Measurements from ENCODE around the gene TCTN1.

Gene TCTN1

DNA sequence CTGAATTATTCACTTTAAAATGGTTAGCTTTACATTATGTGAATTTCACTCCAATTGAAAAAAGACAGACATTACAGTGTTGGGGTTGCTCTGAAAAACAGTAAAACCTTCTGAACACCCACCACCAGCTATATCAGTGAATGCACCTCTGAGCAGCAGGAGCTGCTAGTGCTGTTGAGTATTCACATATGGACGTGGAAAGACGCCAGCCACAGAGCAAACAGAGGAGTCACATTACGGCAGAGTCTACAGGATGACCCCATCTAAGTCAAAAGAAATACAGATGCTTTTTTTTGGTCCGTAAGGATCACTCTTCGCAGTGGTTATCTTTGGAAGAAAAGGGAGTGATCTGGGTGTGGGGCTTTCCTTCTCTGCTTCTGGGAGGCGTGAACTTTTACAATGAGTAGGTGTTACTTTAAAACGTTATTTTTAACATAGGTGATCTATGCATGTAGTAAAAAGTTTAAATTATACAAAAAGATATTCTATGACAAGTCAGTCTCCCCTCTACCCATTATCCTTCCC lies 70.4 kb downstream of the TCTN1 start:
- H3F3A ChIP-seq (ENCODE audit: insufficient read depth, low read length) = no peaks in the 10 kb centered on the region
- H4K20me1 ChIP-seq (ENCODE audit: insufficient read depth, low read length) = no peaks in the 10 kb centered on the region
- no peaks in the 10 kb centered on the region for H3K79me2 ChIP-seq (ENCODE audit: insufficient read depth, low read length)
- H3K4me2 ChIP-seq (ENCODE audit: low read length) = no peak overlapping the region
- no peaks in the 10 kb centered on the region for H3K9me2 ChIP-seq (ENCODE audit: low read depth, low read length)
- H3K4me3 ChIP-seq (ENCODE audit: low read depth, low read length, poor library complexity, severe bottlenecking) = no peak overlapping the region
- no peak overlapping the region for H3K9ac ChIP-seq (ENCODE audit: low read length)
- H3K36me3 ChIP-seq (ENCODE audit: insufficient read depth, low read length) = peaks cover 37% of the 10 kb centered on the region
- TF ChIP-seq, protein P1, sequence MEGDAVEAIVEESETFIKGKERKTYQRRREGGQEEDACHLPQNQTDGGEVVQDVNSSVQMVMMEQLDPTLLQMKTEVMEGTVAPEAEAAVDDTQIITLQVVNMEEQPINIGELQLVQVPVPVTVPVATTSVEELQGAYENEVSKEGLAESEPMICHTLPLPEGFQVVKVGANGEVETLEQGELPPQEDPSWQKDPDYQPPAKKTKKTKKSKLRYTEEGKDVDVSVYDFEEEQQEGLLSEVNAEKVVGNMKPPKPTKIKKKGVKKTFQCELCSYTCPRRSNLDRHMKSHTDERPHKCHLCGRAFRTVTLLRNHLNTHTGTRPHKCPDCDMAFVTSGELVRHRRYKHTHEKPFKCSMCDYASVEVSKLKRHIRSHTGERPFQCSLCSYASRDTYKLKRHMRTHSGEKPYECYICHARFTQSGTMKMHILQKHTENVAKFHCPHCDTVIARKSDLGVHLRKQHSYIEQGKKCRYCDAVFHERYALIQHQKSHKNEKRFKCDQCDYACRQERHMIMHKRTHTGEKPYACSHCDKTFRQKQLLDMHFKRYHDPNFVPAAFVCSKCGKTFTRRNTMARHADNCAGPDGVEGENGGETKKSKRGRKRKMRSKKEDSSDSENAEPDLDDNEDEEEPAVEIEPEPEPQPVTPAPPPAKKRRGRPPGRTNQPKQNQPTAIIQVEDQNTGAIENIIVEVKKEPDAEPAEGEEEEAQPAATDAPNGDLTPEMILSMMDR (IDR thresholded peaks at IDR 0.05; ENCODE audit: low read length) = no peak
- no peak for TF ChIP-seq EZH2 (IDR thresholded peaks at IDR 0.05; ENCODE audit: borderline replicate concordance, low read length)
- no peak overlapping the region for H2AFZ ChIP-seq (ENCODE audit: low read length)
- H3K4me1 ChIP-seq (ENCODE audit: insufficient read depth, low read length, severe bottlenecking) = peaks cover 61% of the 10 kb centered on the region
- no peaks in the 10 kb centered on the region for H3K9me3 ChIP-seq (ENCODE audit: low read length)
- no peak overlapping the region for H3K27ac ChIP-seq (ENCODE audit: low read depth, low read length, poor library complexity, severe bottlenecking)
- H3K27me3 ChIP-seq (ENCODE audit: insufficient read depth, low read length) = no peaks in the 10 kb centered on the region

DNA sequence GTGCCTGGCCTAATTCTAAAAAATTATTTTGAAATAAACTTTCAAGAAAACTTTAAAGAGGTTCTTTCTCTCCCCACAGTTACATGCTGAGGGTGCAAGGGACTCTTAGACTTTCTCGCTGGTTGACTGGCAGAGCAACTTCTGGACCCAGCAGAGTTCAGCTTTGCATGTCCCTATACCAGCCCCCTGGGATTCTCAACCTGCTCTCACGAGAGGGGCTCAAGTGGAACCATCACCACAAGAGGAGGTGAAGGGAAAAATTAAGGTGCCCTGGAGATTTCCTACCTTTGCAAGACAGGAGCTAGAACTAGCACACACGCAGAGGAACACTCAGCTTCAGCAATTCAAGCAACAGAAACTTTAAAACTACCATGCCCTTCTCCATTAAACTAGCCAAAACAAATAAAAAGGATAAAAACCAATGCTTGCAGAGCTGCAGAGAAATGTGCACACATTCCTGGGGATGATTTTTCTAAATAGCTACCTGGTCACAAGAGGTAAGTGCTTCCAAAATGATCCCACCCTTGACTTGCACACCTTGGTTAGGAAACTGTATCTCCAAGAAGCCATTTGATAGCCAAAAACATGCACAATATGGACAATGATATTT lies 72.5 kb downstream of the TCTN1 start:
- peaks cover 51% of the 10 kb centered on the region for H3K4me1 ChIP-seq (ENCODE audit: insufficient read depth, low read length, severe bottlenecking)
- peak overlapping the region; percentile 49 for H3K27ac ChIP-seq (ENCODE audit: low read depth, low read length, poor library complexity, severe bottlenecking)
- H3K36me3 ChIP-seq (ENCODE audit: insufficient read depth, low read length) = peaks cover 30% of the 10 kb centered on the region
- H4K20me1 ChIP-seq (ENCODE audit: insufficient read depth, low read length) = no peaks in the 10 kb centered on the region
- peak overlapping the region; percentile 81; the same call in 1 of the 2 replicates for H3K9ac ChIP-seq (ENCODE audit: low read length)
- peak overlapping the region; percentile 71 for H3K4me3 ChIP-seq (ENCODE audit: low read depth, low read length, poor library complexity, severe bottlenecking)
- H3K9me2 ChIP-seq (ENCODE audit: low read depth, low read length) = no peaks in the 10 kb centered on the region
- no peaks in the 10 kb centered on the region for H3F3A ChIP-seq (ENCODE audit: insufficient read depth, low read length)
- H3K9me3 ChIP-seq (ENCODE audit: low read length) = no peaks in the 10 kb centered on the region
- H3K79me2 ChIP-seq (ENCODE audit: insufficient read depth, low read length) = no peaks in the 10 kb centered on the region
- no peak for TF ChIP-seq EZH2 (IDR thresholded peaks at IDR 0.05; ENCODE audit: borderline replicate concordance, low read length)
- TF ChIP-seq, protein P1 (IDR thresholded peaks at IDR 0.05; ENCODE audit: low read length) = no peak
- no peak overlapping the region for H2AFZ ChIP-seq (ENCODE audit: low read length)
- H3K27me3 ChIP-seq (ENCODE audit: insufficient read depth, low read length) = no peaks in the 10 kb centered on the region
- H3K4me2 ChIP-seq (ENCODE audit: low read length) = peak overlapping the region; percentile 88

DNA sequence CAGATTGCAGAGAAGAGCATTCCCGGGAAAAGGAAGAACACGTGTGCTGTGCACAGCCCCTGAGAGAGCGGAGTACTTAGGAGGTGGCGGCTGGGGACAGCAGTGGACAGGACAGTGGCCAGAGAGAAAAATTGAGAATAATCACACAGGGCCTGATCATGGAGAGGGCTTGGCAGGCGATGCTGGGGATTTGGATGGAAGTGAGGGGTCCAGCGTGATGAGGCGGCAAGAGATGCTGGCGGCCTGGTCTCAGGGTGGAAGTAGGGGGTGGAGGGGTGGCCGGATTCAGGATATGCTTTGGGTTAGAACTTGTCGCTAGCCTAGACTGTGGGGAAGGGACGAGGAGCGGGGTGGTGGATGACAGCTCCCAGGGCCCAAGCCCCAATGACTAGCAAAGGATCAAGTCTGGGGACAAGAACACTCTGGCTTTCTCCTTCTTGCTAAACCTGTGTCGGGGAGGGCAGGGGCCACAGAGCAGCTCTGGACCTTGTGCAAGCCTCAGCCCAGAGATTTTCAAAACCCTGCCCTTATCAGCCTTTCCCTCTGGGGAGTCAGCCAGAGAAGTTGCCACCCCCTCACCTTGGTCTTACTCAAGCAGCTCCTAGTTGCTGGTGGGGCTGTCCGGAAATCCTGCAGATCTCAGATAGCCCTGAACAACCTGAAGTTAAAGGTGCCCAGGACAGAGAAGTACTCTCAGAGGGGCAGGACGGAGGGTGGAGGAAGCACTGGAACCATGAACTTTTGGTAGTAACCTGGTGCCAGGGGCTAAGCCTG lies 73.7 kb downstream of the TCTN1 start:
- Histone ChIP-seq H2AFZ (ENCODE audit: low read length) (no peak overlapping the region), H3K79me2 (ENCODE audit: insufficient read depth, low read length) (no peaks in the 10 kb centered on the region), H3K27ac (ENCODE audit: low read depth, low read length, poor library complexity, severe bottlenecking) (peak overlapping the region; percentile 64), H3K36me3 (ENCODE audit: insufficient read depth, low read length) (peaks cover 27% of the 10 kb centered on the region), H3K4me3 (ENCODE audit: low read depth, low read length, poor library complexity, severe bottlenecking) (peak overlapping the region; percentile 71), H3K9me3 (ENCODE audit: low read length) (no peaks in the 10 kb centered on the region), H3K9ac (ENCODE audit: low read length) (peak overlapping the region; percentile 81), H3K27me3 (ENCODE audit: insufficient read depth, low read length) (no peaks in the 10 kb centered on the region), H3K9me2 (ENCODE audit: low read depth, low read length) (no peaks in the 10 kb centered on the region), H3F3A (ENCODE audit: insufficient read depth, low read length) (no peaks in the 10 kb centered on the region), H3K4me2 (ENCODE audit: low read length) (peak overlapping the region; percentile 88), H4K20me1 (ENCODE audit: insufficient read depth, low read length) (no peaks in the 10 kb centered on the region), H3K4me1 (ENCODE audit: insufficient read depth, low read length, severe bottlenecking) (peaks cover 49% of the 10 kb centered on the region)
- no peak for TF ChIP-seq EZH2 (IDR thresholded peaks at IDR 0.05; ENCODE audit: borderline replicate concordance, low read length)
- TF ChIP-seq, protein P1 (IDR thresholded peaks at IDR 0.05; ENCODE audit: low read length) = no peak
